HG02943 (cell line): ENCODE data around the gene SLC24A4.

Experiments
- ATAC-seq: cut with Tn5 transposase; IDR thresholded peaks from one replicate; pipeline ENCODE4 v1.9.1; 2021; ENCODE audit warnings: mild to moderate bottlenecking, low read depth, moderate library complexity; ENCODE audit not compliant: unreplicated experiment

SLC24A4 gene

DNA sequence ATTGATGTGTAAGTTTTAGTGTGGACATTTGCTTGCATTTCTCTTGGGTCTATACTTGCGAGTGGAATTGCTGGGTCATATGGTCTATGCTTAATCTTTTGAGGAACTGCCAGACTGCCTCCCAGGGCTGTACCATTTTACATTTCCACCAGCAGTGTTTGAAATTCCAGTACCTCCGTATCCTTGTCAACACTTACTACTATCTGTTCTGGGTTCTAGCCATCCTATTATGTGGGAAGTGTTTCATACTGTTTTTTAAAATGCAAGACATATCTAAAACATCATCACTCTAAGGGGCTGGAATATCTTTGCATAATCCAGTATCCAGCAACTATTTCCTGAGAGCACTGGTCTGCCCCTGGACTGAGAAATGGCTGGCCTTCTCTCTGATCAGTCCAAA, 110.4 kb downstream of the SLC24A4 start:
- ATAC-seq = no peak

DNA sequence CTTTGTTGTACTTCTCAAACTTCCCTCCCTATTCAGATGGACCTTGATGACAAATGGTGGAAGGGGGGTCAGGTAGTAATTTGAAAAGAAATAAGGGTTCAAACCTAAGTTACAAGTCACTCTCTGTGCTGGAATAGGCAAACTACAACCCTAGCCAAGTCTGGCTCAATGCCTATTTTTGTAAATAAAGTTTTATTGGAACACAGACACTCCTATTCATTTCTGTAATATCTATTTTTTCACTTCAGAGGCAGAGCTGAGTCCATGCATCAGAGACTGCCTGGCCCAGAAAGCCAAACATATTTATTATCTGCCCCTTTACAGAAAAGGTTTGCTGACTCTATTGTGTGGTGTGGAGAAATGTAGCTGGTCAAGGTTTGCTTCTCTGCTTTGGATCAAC, 112.2 kb downstream of the SLC24A4 start:
- ATAC-seq = no peak

DNA sequence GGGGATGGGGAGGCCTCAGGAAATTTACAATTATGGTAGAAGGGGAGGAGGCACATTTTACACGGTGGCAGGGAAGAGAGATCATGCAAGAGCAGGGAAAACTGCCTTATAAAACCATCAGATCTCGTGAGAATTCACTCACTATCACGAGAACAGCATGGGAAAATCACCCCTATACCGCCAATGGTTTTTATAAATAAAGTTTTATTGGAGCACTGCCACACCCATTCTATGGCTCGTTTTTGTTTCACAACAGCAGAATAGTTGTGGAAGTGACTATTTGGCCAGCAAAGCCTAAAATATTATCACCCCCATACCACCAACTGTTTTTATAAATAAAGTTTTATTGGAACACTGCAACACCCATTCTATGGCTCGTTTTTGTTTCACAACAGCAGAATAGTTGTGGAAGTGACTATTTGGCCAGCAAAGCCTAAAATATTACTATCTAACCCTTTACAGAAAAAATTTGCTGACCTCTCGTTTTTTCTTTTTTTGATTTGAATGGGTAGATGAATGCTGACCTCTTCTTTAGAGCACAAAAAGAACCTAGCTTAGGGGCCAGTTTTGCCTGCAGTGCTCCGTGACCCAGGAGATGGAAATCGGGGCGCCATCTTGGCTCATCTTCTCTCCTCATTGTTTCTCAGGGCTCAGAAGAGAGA, 113.3 kb downstream of the SLC24A4 start:
- no peak for ATAC-seq

DNA sequence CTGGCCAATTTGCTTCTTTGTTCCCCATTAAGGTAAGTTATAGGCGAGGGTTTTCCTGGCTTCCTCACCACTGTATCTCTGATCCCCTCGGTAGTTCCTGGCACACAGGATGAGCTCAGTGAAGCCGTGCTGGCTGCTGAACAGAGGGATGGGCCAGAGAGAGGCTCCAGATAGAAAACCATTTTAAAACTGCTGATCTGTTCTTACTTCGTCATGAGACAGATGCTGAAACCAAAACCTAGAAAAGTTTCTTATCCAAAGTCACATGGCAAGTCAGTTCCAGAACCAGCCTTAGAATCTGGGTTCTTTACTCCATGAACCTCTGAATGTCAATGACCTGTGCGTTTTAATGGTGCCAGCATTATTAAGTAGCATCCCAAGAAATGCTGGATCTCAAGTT, 114.3 kb downstream of the SLC24A4 start:
- no peak for ATAC-seq

DNA sequence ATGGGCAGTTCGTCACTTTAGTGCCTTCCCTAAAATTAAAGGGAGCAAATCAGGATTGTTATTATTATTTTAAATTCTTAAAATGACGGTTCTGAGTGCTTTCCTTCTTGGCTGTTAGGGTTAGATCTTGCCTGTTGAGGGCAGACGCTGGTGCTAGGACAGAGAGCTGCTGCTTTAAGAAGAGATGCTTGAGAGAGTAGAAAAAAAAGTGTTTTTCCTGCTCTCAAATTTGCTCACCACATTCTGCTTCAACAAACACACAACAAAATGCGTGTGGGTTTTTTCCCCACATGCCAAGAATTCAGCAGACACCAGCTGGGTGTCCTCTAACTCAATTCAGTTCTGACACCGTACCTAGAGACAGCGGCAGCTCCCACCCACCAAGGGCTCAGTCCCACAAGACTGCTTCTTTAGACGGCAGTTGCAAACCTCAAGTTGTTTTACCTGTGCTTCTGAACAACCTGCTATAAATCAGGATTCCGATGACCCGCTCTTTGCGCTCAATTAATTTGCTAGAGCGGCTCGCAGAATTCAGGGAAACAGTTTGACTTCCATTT, 114.8 kb downstream of the SLC24A4 start:
- ATAC-seq = no peak

DNA sequence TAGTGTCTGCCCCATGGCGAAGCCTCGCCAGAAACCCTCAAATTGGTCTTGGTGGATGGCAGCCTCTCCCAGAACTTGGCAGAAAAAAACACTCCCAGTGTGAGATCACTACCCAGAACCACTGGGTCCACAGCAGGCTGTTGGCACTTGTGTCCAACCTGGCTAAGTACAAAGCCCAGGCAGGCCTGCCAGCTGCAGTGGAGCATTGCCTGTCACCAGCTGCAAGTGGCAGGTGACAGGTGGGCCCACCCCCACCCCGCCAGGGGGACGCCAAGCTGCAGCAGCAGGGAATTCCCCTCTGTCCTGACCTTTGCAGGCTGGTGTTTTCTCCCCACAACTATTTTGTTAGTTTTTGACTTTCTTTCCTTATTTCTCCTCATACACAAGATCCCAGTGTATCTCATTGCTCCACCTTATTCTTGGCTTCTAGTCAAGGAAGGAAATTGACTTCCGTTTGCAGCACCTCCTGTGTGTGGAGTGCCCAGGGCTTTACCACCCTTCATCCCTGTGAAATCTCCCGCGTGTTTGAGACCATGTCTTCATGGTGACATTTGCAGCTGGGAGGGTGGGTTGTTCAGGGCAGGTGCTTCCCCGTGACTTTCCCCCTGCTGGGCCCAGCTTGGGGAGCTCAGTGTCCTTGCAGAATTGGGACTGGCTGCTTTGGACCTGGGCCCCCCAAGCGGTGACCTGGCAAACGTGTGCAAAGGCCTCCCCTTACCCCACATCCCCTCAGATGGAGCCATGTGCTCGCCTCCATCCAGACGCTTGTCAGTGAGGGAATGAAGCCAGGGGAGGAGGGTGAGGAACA, 116.8 kb downstream of the SLC24A4 start:
- ATAC-seq = no peak

DNA sequence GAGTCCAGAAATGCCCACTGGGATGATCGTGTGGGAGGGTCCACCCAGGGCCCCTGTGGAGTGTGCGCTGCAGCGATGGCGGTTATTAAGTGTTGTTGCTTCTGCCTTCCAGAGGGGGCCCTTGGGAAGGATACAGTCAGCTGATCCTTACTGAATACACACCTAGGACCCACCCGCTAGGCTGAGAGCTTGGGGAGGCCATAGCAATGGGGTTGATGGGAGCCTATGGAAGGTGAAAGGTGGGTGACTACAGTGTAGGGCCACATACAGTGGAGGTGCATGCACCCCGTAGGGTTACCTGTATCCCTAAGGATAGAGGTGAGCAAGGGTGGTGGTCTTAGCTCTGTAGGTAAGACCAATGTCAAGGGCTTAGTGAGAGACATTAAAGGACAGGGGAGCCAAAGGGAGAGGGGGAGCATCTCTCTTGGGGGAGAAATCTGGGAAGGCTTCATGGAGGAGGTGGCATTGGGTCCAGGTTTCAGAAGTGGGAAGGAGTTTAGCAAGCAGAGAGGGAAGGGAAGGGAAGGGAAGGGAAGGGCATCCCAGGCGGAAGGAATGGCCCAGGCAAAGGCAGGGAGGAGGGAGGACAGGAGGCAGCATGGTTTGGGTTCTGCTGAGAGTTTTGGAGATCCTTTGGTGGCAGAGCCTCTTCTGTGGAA, 117.5 kb downstream of the SLC24A4 start:
- no peak for ATAC-seq

DNA sequence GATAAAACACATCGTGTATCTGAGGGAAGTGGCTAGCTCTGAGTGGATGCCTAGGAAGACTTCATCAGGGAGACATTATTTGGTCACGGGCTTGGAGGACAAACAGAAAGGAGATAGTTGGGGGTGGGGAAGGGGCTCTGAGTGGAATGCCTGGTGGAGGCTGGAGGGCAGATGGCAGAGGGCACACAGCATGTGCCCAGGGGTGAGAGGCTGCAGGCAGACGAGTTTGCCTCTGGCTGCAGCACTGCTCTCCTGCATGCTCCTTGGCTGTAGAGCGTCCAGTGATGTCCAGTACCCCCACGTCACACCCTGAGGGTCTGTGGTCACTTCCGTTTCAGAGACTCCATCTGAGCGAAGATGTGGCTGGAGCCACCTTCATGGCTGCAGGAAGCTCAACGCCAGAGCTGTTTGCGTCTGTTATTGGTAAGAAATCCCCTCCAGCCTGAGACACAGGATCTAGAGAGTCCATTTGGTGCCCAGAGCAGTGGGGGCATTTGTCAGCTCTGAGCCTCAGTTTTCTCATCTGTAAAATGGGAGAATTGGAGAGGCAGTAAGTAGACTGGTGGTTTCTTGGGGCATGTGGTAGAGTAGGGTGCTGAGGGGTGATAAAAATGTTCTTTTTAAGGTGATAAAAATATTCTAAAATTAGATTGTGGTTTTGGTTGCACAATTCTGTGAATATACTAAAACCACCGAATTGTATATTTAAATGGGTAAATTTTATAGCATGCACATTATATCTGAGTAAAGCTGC, 119.0 kb downstream of the SLC24A4 start:
- ATAC-seq = no peak

DNA sequence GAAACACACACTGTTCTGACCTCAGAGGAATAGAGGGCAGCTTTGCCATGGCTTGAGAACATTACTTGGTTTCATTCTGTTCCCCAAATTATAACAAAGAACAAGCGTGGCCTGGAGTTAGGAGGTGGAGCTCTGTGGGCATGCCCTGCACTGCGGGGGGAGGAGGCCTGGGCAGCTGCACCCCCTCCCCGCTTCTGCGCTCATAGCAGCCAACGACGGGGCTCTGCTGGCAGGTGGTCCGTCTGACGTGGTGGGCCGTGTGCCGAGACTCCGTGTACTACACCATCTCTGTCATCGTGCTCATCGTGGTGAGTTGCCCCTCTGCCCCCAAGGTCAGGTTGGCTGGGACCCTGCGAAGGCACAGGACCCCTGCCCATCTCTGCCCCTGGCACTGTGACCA, 120.2 kb downstream of the SLC24A4 start:
- ATAC-seq = no peak

DNA sequence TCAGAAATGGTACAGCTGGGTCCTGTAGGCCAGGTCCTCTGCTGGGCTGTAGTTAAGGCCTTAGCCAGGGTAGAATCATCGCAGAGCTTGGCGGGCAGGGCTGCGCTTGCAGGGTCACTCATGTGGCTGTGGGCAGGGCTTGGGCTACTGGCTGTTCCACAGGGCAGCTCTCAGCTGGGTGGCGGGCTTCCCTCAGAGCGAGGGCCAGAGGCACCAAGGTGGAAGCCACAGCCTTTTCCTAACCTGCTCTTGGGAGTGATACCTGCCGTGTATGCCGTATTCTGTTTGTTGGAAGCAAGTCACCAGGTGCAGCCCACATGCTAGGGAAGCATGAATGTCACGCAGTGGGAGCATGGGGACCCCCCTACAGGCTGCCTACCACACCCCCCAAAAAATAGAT, 120.8 kb downstream of the SLC24A4 start:
- ATAC-seq = no peak

DNA sequence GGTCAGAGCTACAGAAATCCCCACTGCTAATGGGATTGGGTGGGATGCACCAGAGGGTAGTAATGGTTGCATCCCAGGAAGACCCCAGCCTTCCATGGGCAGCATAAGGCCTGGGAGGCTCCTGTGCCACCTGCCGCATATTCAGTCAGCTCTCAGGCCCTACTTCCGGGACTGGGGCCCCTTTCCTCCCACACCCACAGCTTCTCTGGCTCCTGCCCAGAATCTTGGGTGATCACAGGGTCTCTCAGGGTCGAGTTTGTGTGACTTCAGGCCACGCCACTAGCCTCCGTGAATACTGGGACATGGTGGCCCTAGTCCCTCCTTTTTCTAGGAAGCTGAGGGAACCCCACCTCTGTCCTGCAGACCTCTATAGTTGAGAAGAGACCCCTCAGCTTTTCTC, 123.8 kb downstream of the SLC24A4 start:
- ATAC-seq = no peak

DNA sequence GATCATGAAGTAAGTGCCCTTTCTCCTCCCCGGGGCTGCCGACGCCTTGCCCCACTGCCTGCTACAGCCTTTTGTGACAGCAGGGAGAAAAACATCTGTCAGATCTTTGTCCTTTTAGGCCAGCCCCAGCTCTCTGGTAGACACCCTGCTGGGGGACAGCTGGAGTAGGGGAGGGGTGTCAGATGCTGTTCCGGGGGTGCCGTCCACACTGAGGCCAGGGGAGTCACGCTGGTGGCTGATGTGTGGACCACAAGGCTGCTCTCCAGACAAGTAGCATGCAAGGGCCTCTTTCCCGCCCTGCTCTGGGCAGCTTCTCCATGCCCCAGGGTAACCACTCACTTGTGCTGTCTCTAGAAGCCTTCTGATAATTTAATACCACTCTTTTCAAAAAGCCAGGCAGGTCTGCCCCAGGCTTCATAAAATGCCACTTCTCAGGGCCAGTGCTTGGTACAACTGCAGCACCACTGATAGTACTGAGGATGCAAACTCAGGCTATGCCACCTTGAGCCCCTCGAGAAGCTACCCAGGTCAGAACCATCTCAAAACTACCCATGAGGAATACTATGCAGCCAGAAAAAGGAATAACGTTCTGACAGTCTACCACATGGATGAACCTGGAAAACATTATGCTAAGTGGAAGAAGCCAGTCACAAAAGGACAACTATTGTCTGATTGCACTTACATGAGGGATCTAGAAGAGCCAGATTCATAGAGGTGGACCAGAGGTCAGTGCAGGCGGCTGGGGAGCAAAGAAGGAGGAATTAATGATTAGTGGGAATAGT, 124.6 kb downstream of the SLC24A4 start:
- no peak for ATAC-seq

DNA sequence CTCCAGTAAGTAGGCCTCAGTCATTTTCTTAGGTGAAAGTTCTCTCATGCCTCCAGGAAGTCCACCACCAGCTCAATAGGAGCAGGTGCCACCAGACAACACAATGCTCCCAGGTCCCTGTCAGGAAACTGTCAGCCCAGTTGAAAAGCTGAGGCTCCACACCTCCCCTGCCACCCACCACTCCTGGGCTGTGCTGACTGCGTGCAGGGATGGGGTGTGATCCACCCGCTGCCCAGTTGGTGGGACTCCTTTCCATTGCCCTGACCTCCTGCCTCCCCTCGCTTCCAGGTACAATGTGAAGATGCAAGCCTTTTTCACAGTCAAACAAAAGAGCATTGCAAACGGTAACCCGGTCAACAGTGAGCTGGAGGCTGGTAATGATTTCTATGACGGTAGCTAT, 125.8 kb downstream of the SLC24A4 start:
- ATAC-seq = no peak

DNA sequence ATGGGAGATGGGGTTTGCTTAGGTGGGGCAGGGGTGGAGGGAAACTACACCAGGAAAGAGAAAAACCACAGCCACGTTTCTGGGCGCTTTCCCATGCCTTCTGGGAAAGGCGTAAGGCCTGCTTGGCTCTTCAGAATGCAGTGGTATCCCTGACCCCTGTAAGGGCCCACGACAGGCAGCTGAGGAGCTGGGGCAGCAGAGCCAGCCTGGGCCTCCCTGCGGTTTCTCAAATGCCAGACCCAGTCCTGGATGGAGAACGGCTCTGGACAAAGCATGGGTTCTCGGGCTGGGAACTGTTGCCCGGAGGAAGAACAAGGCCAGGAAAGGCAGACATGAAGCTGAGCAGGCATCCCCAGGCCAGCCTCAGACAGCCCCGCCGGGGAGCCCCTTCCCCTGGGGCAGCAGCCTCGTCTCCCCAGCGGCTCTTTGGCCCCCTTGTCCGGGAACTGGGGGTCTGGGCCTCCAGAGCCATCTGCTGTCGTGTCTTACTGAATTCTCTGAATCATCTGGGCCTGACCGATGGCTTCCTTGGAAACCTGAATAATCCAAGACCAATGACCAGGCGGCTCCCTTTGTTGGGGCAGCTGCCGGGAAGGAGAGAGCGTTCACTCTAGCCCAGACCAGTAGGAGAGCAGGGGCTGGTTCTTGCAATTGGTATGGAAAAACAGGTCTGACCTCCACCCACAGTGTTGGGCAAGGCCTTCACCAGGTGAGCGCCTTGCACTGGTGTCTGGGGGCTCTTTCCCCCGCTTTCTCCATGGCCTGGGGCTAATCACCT, 126.6 kb downstream of the SLC24A4 start:
- no peak for ATAC-seq

DNA sequence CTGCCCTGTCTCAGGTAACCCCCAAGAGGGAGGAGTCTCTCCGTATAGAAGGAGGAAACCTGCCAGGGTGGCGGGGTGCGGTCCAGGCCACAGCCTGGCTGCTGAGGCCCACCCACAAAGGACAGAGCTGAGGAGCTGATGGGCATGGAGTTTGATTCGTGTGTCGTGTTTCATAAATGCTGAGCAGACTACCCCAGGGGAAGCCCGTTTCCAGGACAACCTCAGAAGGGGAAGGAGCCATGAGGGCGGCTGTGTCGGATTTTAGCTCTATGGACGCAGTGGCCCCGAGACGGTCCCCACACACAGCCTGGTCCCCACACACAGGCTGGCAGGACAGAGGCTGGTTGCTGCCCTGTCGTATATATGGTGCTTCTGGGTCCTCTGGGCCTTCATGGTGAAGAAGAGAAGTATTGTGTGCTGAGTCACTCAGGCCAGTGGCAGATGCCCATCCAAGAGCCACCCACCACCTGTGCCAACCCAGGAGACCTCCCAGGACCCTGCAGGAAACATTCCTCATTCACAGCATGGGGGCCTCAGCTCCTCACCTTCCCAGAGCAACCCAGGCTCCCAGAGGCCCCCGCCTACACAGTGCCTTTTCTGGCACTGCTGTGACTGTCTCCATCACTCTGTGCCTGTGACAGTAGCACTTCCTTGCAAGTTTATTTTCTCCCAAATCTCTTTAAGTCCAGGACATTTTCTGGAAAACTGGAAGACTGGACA, 127.5 kb downstream of the SLC24A4 start:
- no peak for ATAC-seq

DNA sequence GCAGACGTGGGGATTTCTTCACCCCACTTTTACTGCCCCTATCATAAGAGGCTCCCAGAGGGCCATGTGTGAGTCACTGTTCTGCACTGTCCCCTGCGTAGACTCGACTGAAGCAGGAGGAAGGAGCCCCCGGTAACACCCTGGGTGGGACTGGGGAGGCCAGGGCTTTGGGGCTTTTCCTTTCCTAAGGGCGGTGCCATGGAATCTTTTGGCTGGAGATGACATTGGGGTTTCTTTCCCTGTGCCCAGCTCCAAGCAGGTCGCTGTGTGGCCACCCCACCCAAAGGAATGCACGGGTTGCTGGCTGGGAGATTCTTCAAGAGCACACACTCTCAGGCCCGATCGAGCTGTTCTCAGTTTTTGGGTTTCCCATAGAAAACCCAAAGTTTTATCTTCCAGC, 128.3 kb downstream of the SLC24A4 start:
- no peak for ATAC-seq

DNA sequence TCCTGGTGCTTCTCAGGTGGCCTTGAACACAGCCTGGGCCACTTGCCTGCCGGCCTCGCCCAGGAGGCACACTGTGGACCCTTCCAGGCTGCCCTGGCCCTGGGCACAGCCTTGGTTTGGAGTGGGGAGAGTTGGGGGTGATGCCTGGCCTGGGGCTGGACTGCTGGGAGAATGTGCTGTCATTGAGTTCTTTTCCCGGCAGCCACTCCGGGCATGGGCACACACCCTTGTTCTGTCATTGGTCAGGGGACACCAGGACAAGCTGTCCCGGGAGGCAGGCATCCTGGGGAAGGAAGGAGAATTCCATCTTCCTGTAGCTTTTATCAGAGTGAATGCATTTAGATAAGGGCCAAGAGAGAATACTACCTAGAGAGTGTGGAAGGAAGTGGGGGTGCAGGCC, 128.8 kb downstream of the SLC24A4 start:
- no peak for ATAC-seq

DNA sequence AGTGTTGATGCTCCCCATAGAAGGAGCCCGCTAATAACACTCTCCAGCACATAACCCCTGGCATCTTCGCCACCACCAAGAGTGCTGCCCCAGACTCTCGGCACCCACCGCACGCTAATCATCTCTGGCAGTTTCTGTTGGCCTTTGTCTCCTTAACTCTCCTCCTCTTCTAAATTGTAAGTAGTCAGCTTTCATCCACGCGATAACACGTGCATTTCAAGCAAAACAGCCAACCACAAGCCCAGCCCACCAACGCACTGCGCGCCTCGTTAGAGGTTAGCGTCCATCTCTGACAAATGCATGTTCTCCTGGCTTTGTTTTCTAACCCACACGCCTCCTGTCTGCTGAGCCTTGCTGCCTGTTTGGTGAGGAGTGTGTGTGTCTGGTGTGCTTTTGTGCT, 129.5 kb downstream of the SLC24A4 start:
- no peak for ATAC-seq

DNA sequence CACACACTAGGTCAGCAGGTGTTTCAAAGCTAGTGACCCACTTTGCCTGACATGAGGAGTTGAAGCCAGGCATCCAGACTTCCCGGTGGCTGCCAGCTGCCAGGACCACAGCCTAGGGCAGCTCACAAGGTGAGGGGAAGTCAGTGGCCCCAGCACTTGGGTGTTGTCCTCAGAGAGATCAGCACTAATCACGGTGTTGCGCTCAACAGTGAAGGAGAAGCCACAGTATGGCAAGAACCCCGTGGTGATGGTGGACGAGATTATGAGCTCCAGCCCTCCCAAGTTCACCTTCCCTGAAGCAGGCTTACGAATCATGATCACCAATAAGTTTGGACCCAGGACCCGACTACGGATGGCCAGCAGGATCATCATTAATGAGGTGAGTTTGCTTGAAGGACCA, 130.7 kb downstream of the SLC24A4 start:
- no peak for ATAC-seq
